Stimulated activated CD4-positive, alpha-beta T cell treated with anti-CD3 and anti-CD28 coated beads, Interleukin-4, amount 100 ng/mL, for 1 hour (primary cell): ENCODE data around the gene KCNH5.

Source experiments
- DNase-seq: peaks from one replicate; pipeline ENCODE4 v3.0.0-alpha.2; 2020

Gene KCNH5

GRCh38 chr14:62663456-62663821 lies 381.8 kb downstream of the KCNH5 start:
- no peak for DNase-seq

GRCh38 chr14:62662811-62663455 lies 382.3 kb downstream of the KCNH5 start:
- no peak for DNase-seq

GRCh38 chr14:62661818-62662217 lies 383.4 kb downstream of the KCNH5 start:
- DNase-seq = no peak

- no peak for DNase-seq
Observed at GRCh38 chr14:62658631-62659030, 386.6 kb downstream of the KCNH5 start.

- no peak for DNase-seq
Observed at GRCh38 chr14:62657376-62657775, 387.9 kb downstream of the KCNH5 start.

- DNase-seq = no peak
Observed at GRCh38 chr14:62655166-62655565, 390.1 kb downstream of the KCNH5 start.

- no peak for DNase-seq
Observed at GRCh38 chr14:62654641-62655040, 390.6 kb downstream of the KCNH5 start.
